Measurements from ENCODE around the gene BECN2. TPM values are rescaled to one million over a fixed set of nuclear protein-coding genes. Genes with fewer than 3 reads are reported as not detected.

BECN2 gene
- total RNA-seq, 1 donor from 2014 or later, result not detected

DNA sequence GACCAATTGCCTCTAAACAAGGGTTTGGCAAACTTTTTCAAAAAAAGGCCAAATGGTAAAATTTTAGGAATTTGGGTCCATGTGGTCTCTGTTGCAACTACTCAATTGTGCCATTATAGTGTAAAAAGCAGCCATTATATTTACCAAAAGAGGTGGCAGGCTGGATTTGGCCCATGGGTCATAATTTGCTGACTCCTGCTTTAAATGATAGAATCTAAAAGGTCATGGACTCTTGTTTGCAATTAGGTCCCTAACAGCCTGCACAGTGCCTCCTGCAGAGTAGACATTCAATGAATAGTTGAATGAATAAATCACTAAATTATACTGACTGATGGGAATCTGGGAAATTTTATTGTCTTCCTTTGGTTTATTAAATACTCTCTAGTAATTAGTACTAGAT lies 6.2 kb downstream of the BECN2 start:
- no peaks in the 10 kb centered on the region for H3K27me3 ChIP-seq (ENCODE audit: control insufficient read depth, insufficient read depth, low read length)
- FAIRE-seq (no peak), DNase-seq (ENCODE audit: low read depth) (no peak)
- H3K36me3 ChIP-seq (ENCODE audit: control insufficient read depth, insufficient read depth, low read length), result no peaks in the 10 kb centered on the region
- no peak overlapping the region for H3K4me3 ChIP-seq (ENCODE audit: low read depth, low read length)
- TF ChIP-seq, protein P1, sequence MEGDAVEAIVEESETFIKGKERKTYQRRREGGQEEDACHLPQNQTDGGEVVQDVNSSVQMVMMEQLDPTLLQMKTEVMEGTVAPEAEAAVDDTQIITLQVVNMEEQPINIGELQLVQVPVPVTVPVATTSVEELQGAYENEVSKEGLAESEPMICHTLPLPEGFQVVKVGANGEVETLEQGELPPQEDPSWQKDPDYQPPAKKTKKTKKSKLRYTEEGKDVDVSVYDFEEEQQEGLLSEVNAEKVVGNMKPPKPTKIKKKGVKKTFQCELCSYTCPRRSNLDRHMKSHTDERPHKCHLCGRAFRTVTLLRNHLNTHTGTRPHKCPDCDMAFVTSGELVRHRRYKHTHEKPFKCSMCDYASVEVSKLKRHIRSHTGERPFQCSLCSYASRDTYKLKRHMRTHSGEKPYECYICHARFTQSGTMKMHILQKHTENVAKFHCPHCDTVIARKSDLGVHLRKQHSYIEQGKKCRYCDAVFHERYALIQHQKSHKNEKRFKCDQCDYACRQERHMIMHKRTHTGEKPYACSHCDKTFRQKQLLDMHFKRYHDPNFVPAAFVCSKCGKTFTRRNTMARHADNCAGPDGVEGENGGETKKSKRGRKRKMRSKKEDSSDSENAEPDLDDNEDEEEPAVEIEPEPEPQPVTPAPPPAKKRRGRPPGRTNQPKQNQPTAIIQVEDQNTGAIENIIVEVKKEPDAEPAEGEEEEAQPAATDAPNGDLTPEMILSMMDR (IDR thresholded peaks at IDR 0.05; ENCODE audit: insufficient read depth, low read length, severe bottlenecking), result no peak

DNA sequence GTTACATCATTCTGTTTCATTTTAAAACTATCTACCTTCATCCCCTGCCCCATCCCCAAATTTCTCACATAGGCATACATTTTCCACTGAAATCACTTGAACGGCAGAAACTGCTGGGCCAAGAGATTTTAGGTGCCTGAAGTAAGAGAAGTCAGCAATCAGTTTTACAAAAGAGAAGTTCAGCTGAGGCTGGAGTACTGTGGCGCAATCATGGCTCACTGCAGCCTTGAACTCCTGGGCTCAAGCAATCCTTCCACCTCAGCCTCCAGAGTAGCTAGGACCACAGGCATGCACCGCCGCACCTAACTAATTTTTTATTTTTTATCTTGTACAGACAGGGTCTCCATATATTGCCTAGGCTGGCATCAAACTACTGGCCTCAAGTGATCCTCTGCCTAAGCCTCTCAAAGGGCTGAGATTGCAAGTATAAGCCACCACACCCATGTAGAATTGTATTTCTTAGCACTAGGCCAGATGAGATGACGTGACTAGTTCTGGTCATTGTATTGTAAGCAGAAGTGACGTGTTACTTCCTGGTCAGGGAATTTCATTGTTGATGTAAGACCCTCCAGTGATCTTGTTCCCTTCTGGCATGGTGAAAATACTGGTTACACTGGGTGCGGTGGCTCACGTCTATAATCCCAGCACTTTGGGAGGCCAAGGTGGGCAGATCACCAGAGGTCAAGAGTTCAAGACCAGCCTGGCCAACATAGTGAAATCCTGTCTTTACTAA lies 7.1 kb downstream of the BECN2 start:
- no peaks in the 10 kb centered on the region for H3K36me3 ChIP-seq (ENCODE audit: control insufficient read depth, insufficient read depth, low read length)
- H3K4me3 ChIP-seq (ENCODE audit: low read depth, low read length), result no peak overlapping the region
- TF ChIP-seq, protein P1 (IDR thresholded peaks at IDR 0.05; ENCODE audit: insufficient read depth, low read length, severe bottlenecking), result no peak
- no peaks in the 10 kb centered on the region for H3K27me3 ChIP-seq (ENCODE audit: control insufficient read depth, insufficient read depth, low read length)
- no peak for FAIRE-seq
- DNase-seq (ENCODE audit: low read depth), result no peak

DNA sequence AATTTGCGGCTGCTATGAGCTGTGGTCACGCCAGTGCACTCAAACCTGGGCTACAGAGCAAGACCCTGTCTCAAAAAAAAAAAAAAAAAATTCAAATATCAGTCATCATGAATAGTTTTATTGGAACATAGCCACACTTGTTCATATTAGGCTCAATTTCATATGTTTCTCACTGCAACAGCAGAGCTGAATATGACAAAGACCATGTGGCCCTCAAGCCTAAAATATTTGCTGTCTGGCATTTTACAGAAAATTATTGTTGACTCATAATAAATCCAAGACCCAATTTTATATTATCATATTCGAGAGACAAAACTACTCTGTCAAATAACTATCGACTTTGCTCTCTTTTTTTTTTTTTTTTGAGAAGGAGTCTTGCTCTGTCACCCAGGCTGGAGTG lies 11.0 kb downstream of the BECN2 start:
- Histone ChIP-seq H3K36me3 (ENCODE audit: control insufficient read depth, insufficient read depth, low read length) (no peaks in the 10 kb centered on the region), H3K4me3 (ENCODE audit: low read depth, low read length) (no peak overlapping the region), H3K27me3 (ENCODE audit: control insufficient read depth, insufficient read depth, low read length) (no peaks in the 10 kb centered on the region)
- DNase-seq (ENCODE audit: low read depth), result no peak
- TF ChIP-seq, protein P1 (IDR thresholded peaks at IDR 0.05; ENCODE audit: insufficient read depth, low read length, severe bottlenecking), result no peak
- FAIRE-seq, result no peak

DNA sequence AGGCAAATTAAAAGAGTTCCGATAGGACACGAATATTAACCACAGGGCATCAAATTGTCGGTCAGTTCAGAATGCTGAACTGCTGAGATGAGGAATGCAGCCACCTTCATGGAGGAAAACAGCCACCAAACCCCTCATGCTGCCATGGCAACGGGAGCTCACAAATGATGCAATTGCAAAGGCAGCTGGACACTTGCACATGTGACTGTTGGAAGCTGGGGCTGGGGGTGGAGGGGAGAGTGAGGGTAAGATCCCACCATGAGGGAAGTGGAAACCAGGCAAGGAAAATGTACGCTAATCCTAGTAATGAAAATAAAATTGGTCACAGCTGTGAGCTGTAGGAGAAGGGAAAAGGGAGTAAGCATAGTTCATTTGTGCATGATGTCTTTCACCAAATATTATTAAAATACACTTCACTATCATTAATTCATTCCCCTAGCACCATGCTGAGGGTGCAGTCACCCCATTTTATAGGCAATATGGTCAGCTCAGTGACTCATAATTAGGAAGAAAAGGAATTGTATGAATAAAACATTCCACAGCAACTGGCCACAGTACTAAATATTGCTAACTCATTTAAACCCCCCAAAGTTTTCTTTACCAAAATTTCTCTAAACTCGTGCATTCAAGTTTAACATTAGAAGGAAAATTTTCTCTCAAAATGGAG lies 15.3 kb downstream of the BECN2 start:
- TF ChIP-seq, protein P1 (IDR thresholded peaks at IDR 0.05; ENCODE audit: insufficient read depth, low read length, severe bottlenecking), result no peak
- Histone ChIP-seq H3K4me3 (ENCODE audit: low read depth, low read length) (no peak overlapping the region), H3K36me3 (ENCODE audit: control insufficient read depth, insufficient read depth, low read length) (no peaks in the 10 kb centered on the region), H3K27me3 (ENCODE audit: control insufficient read depth, insufficient read depth, low read length) (no peaks in the 10 kb centered on the region)
- FAIRE-seq (no peak), DNase-seq (ENCODE audit: low read depth) (no peak)

DNA sequence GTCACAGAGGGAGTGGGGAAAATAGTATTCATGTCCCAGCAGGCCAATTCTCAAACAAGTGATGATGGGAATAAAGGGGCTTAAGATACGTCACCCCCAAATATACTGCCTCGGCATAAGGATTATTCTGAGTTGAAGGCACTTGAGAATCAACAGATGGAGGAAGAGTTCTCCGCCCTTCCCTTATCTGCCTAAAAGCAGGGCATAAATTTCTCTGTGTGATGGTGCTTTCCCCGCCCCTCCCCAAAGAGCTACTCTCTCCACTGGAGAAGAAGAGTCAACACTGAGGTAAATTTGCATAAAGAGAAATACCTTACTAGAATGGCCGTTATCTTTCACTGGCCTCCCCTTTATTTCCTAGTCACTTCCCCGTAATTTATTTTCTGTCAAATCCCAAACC lies 18.7 kb downstream of the BECN2 start:
- Histone ChIP-seq H3K36me3 (ENCODE audit: control insufficient read depth, insufficient read depth, low read length) (no peaks in the 10 kb centered on the region), H3K4me3 (ENCODE audit: low read depth, low read length) (no peak overlapping the region), H3K27me3 (ENCODE audit: control insufficient read depth, insufficient read depth, low read length) (no peaks in the 10 kb centered on the region)
- no peak for FAIRE-seq
- DNase-seq (ENCODE audit: low read depth), result no peak
- TF ChIP-seq, protein P1 (IDR thresholded peaks at IDR 0.05; ENCODE audit: insufficient read depth, low read length, severe bottlenecking), result no peak
